Endodermal cell (in vitro differentiated cells): Measurements from ENCODE around the gene CUZD1. TPM values are rescaled to one million over a fixed set of nuclear protein-coding genes. Genes with fewer than 3 reads are reported as not detected.

Source experiments
- DNase-seq: peaks from one replicate; pipeline ENCODE4 v3.0.0-alpha.2; 2017
- H3K27ac ChIP-seq: 2 replicates; pipeline ENCODE4 v1.5.1; 2013; ENCODE audit warnings: mild to moderate bottlenecking, low read depth, low read length, moderate library complexity
- H3K27me3 ChIP-seq: 2 replicates; pipeline ENCODE4 v1.6.1; 2013; ENCODE audit warnings: mild to moderate bottlenecking, low read length, moderate library complexity; ENCODE audit not compliant: insufficient read depth, control insufficient read depth, poor library complexity, severe bottlenecking
- H3K36me3 ChIP-seq: 2 replicates; pipeline ENCODE4 v1.7.0; 2013; ENCODE audit warnings: mild to moderate bottlenecking, low read length, moderate library complexity; ENCODE audit not compliant: control insufficient read depth, insufficient read depth
- H3K4me1 ChIP-seq: one replicate; pipeline ENCODE4 v1.7.0; 2013; ENCODE audit warnings: low read length; ENCODE audit not compliant: control insufficient read depth, insufficient read depth
- H3K4me3 ChIP-seq: 2 replicates; pipeline ENCODE4 v1.5.1; 2013; ENCODE audit warnings: mild to moderate bottlenecking, low read length, moderate library complexity
- H3K9ac ChIP-seq: 2 replicates; pipeline ENCODE4 v1.6.1; 2013; ENCODE audit warnings: mild to moderate bottlenecking, low read length, moderate library complexity; ENCODE audit not compliant: poor library complexity, severe bottlenecking; ENCODE audit errors: extremely low read depth
- H3K9me3 ChIP-seq: 2 replicates; pipeline ENCODE4 v1.6.1; 2013; ENCODE audit warnings: mild to moderate bottlenecking, low read length, moderate library complexity; ENCODE audit not compliant: control insufficient read depth
- H3K27ac Mint-ChIP-seq: 2 replicates; pipeline ENCODE4 v1.8.0; 2020; ENCODE audit warnings: mixed read lengths
- H3K27me3 Mint-ChIP-seq: 2 replicates; pipeline ENCODE4 v1.8.0; 2021; ENCODE audit warnings: mild to moderate bottlenecking, mixed read lengths; ENCODE audit not compliant: insufficient read depth
- H3K36me3 Mint-ChIP-seq: 2 replicates; pipeline ENCODE4 v1.8.0; 2020; ENCODE audit warnings: low read depth, mixed read lengths
- H3K4me1 Mint-ChIP-seq: 2 replicates; pipeline ENCODE4 v1.8.0; 2020; ENCODE audit warnings: mixed read lengths
- H3K4me3 Mint-ChIP-seq: 2 replicates; pipeline ENCODE4 v1.8.0; 2020; ENCODE audit warnings: mild to moderate bottlenecking, moderate library complexity, mixed read lengths
- H3K9me3 Mint-ChIP-seq: 2 replicates; pipeline ENCODE4 v1.8.0; 2020; ENCODE audit warnings: mild to moderate bottlenecking, mixed read lengths
- CTCF ChIP-seq: fragments of 200-600 bp; sonication (generic); conservative IDR thresholded peaks from 2 replicates; pipeline ENCODE4 v1.5.0; 2021; ENCODE audit warnings: antibody characterized with exemption, mild to moderate bottlenecking
- WGBS, 2 experiments: methylation state at CpG; one replicate each; pipeline versions ENCODE4 v1.1.5 to v1.1.7; 2013; ENCODE audit warnings: missing lambda C conversion rate in 2 of 2, mixed read lengths in 1 of 2; ENCODE audit not compliant: insufficient coverage in 1 of 2, insufficient read length in 1 of 2; 5-methylcytosine and 5-hydroxymethylcytosine counted together
- long read RNA-seq, 4 experiments: library from polyadenylated mRNA in 2 of 4; library from RNA in 1 of 4; library from capped mRNA in 1 of 4; stranded (forward) in 3 of 4; unstranded in 1 of 4; transcript quantifications; one replicate each; pipeline ENCODE4 v2.0.0, GENCODE V29; 2020 to 2021; ENCODE audit warnings: inconsistent platforms in 1 of 4
- polyA plus RNA-seq, 2 experiments: library from polyadenylated mRNA; stranded (reverse); fragments of 50-300 nt; gene quantifications; one replicate each; pipeline ENCODE4 v1.2.3, GENCODE V29; 2013
- total RNA-seq, 2 donors: library from RNA; stranded (reverse); fragmentation: NEBNext Ultra II Directional in 1 of 2; extraction: Animal tissue kit (Norgen Biotek cat#: 25700) in 1 of 2; gene quantifications; 2 replicates in 1 of 2; 3 replicates in 1 of 2; pipeline ENCODE4 v1.2.1, GENCODE V29; 2021

CUZD1 gene
- total RNA-seq: under 1 TPM in 1 of 2 donors, not detected in 1; 0.53 TPM
- polyA plus RNA-seq (2013, experiment 1 of 2): 1.5 TPM
- 1.2 TPM for polyA plus RNA-seq (2013, experiment 2 of 2)
- long read RNA-seq, experiment 1: 0 reads
- long read RNA-seq, experiment 2: 0 reads
- long read RNA-seq, experiment 3, partial matches to known transcripts: 0 of 2 reads
- long read RNA-seq, experiment 3, other reads (novel, unspliced or antisense): 2 of 2 reads
- long read RNA-seq, experiment 4: 0 reads

- Mint-ChIP-seq H3K27me3 (no peaks in the 10 kb centered on the region), H3K27ac (no peak within 1 kb of the TSS), H3K36me3 (peaks cover 13% of the 10 kb centered on the region), H3K9me3 (peaks cover 13% of the 10 kb centered on the region), H3K4me1 (peaks cover 8% of the 10 kb centered on the region), H3K4me3 (no peak within 1 kb of the TSS)
- no peaks in the 10 kb centered on the region for H3K36me3 ChIP-seq
- peak; percentile 69 for DNase-seq
- 89 to 93% methylated on average over 3 to 5 of the region's 5 CpGs for WGBS, 2 experiments
- no peak for TF ChIP-seq CTCF
- H3K4me3 ChIP-seq: no peak within 1 kb of the TSS
- no peak within 1 kb of the TSS for H3K9ac ChIP-seq
- peaks cover 13% of the 10 kb centered on the region for H3K9me3 ChIP-seq
- H3K27ac ChIP-seq: no peak within 1 kb of the TSS
- H3K27me3 ChIP-seq: no peaks in the 10 kb centered on the region
- H3K4me1 ChIP-seq: peaks cover 2% of the 10 kb centered on the region
Measured at GRCh38 chr10:122845783-122846332, at the start of gene CUZD1. Gene CUZD1, minus strand, starts transcription at chr10:122845857. Its CDS starts 14 bp downstream, at chr10:122845843.

- TF ChIP-seq CTCF: no peak
- H3K27ac Mint-ChIP-seq: no peak overlapping the region
- no peaks in the 10 kb centered on the region for H3K9me3 Mint-ChIP-seq
- peak; percentile 52 for DNase-seq
- H3K9ac ChIP-seq: no peak overlapping the region
- peaks cover 4% of the 10 kb centered on the region for H3K4me1 Mint-ChIP-seq
- no peak overlapping the region for H3K4me3 Mint-ChIP-seq
- no peaks in the 10 kb centered on the region for H3K36me3 Mint-ChIP-seq
- no peaks in the 10 kb centered on the region for H3K27me3 Mint-ChIP-seq
- H3K27ac ChIP-seq: no peak overlapping the region
- no peaks in the 10 kb centered on the region for H3K4me1 ChIP-seq
- H3K4me3 ChIP-seq: no peak overlapping the region
- no peaks in the 10 kb centered on the region for H3K36me3 ChIP-seq
- WGBS, 2 experiments: 93 to 95% methylated on average over 4 to 5 of the region's 5 CpGs
- H3K27me3 ChIP-seq: no peaks in the 10 kb centered on the region
- no peaks in the 10 kb centered on the region for H3K9me3 ChIP-seq
Measured at GRCh38 chr10:122894261-122894944, 48.7 kb upstream of the CUZD1 start.

GRCh38 chr10:122884166-122884565 is 38.5 kb upstream of the CUZD1 start:
- Histone ChIP-seq H3K27me3 (no peaks in the 10 kb centered on the region), H3K36me3 (no peaks in the 10 kb centered on the region), H3K4me3 (no peak overlapping the region), H3K4me1 (no peaks in the 10 kb centered on the region), H3K27ac (no peak overlapping the region), H3K9ac (no peak overlapping the region), H3K9me3 (no peaks in the 10 kb centered on the region)
- 83 to 100% methylated on average over 1 of the region's 1 CpG for WGBS, 2 experiments
- Mint-ChIP-seq H3K4me3 (no peak overlapping the region), H3K9me3 (no peaks in the 10 kb centered on the region), H3K4me1 (no peaks in the 10 kb centered on the region), H3K36me3 (no peaks in the 10 kb centered on the region), H3K27ac (no peak overlapping the region), H3K27me3 (peaks cover 18% of the 10 kb centered on the region)
- DNase-seq: no peak
- TF ChIP-seq CTCF: no peak
